ENCODE data around the gene DCAF11.

The DCAF11 gene

DNA sequence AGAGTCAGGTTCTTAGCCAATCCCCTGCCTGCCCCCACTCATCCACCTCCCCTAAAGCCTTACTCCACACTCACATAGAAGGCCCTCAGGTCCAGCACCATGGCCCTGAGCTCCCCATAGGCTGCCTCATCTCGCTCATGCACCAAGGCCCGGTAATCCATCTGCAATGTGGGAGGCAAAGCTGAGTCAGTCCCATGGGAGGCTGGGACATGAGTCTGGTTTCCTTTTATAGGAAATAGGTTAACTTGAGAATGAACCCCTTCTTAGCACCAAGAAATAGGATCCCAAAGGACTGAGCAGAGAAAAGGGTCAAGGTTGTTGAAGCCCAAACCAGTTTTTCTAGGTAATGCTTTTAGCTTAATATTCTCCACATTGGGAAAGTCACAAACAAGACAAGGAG lies 28.9 kb downstream of the DCAF11 start:
- DNase-seq = no peak

DNA sequence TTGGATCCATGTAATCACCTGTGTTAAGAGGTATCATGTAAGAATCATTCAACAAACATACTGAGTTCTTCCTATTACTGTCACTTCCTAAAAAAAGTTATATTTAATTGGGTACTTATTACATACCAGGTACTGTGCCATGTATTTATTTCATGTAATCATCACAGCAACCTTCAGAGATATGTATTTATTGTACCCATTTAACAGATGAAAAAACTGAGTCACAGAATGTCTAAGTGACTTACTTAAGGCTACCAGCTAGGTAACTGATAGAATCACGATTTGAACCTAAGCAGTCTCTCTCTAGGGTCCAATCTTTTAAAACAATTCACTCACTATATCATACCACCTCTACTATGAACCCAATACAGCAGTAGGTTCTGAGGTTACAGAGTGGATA lies 29.9 kb downstream of the DCAF11 start:
- DNase-seq = no peak

- no peak for DNase-seq
Measured at GRCh38 chr14:24145219-24145618, 30.6 kb downstream of the DCAF11 start.

DNA sequence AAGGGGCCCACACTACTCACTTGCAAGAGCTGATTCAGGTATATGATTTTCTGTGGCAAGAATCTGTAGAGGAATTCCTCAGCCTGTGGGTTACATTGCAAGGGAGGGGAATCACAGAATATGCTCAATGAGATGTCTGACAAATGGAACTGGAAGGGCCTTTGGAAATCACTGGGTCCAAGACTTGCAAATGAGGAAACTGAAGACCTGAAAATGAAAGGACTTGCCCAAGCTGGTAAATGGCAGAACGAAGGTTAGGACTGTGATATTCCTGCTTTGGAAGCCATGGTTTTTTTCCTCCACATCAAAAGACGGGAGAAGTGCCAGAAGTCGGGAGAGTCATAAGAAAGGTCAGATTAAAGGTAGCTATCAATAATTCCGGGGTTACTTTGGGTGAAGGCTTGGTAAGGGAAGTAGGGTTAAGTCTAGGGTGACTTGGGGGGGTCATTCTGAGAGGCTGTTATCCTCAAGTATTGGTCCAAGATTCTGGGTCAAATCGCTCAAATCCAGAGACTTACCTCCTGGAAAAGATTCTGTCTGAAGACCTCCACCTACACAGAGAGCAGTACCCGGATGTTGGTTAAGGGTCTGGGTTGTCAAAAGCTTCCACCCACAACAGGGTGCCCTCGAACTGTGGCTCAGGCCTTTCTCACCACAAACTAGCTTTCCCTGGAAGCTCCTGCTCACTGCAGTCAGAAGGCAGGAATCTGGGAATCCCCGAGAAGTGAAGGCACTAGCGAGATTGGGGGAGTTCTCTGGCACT lies 31.3 kb downstream of the DCAF11 start:
- no peak for DNase-seq

GRCh38 chr14:24146453-24146977 lies 31.9 kb downstream of the DCAF11 start, which contains the start of gene PSME2:
PSME2 (minus strand) TSS chr14:24146610; CDS start chr14:24146581, 29 bp downstream.
- peak; percentile 96 for DNase-seq

- DNase-seq = peak; percentile 94
Measured at GRCh38 chr14:24146978-24147760, 32.6 kb downstream of the DCAF11 start, which contains the start of gene RNF31. RNF31 (plus strand) TSS chr14:24147498; CDS start chr14:24147699, 201 bp downstream.

DNA sequence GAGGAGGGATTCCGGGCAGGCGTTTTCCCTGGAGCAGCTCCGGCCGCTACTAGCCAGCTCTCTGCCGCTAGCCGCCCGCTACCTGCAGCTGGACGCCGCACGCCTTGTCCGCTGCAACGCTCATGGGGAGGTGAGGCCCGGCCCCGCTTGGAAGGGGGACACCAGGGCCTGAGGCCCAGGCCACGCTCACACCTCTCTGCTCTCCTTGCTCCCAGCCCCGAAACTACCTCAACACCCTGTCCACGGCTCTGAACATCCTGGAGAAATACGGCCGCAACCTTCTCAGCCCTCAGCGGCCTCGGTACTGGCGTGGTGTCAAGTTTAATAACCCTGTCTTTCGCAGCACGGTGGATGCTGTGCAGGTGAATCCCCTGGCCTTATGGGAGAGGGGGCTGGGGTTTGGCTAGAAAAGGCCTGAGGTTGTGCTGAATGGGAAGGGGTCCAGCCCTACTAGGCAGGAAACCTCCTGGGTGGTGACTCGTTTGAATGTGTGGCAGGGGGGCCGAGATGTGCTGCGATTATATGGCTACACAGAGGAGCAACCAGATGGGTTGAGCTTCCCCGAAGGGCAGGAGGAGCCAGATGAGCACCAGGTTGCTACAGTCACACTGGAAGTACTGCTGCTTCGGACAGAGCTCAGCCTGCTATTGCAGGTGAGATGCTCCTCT lies 33.3 kb downstream of the DCAF11 start:
- peak; percentile 33 for DNase-seq

DNA sequence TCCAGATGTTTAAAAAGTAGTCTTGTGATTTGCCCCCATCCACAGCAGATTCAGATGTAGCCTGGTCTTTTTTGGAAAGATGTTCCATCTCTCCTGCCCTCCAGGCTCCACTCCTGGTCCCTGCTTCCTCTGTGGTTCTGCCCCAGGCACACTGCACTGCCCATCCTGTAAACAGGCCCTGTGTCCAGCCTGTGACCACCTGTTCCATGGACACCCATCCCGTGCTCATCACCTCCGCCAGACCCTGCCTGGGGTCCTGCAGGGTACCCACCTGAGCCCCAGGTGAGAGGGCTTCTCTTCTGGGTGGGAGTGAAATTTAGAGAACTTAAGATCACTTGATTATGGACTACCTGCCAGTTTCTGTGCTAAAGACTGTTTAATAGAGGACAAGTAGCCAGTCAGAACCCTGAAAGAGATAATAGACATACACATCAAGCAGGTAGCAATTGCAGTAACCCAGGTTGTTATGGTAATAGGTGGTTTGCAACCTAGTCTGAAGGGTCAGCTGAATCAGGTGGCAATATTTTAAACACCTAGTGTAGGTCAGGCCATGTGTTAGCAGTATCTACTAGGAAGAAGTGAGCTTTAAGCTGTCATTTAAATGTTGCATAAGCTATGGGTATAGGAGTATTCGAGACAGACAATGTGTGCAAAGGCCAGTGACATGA lies 34.9 kb downstream of the DCAF11 start:
- no peak for DNase-seq

- DNase-seq = no peak
Measured at GRCh38 chr14:24150061-24150460, 35.5 kb downstream of the DCAF11 start.

DNA sequence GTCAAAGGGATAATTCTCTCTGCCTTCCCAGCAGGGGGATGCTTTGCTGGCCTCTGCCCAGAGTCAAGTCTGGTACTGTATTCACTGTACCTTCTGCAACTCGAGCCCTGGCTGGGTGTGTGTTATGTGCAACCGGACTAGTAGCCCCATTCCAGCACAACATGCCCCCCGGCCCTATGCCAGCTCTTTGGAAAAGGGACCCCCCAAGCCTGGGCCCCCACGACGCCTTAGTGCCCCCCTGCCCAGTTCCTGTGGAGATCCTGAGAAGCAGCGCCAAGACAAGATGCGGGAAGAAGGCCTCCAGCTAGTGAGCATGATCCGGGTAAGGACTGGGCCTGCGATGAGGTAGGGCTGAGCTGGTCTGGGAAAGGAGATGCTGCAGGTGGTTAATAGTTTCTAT lies 36.0 kb downstream of the DCAF11 start:
- no peak for DNase-seq

- DNase-seq = no peak
Measured at GRCh38 chr14:24150993-24151392, 36.4 kb downstream of the DCAF11 start.

- no peak for DNase-seq
Measured at GRCh38 chr14:24151404-24152080, 37.0 kb downstream of the DCAF11 start.

- no peak for DNase-seq
Measured at GRCh38 chr14:24155100-24155499, 40.5 kb downstream of the DCAF11 start.

DNA sequence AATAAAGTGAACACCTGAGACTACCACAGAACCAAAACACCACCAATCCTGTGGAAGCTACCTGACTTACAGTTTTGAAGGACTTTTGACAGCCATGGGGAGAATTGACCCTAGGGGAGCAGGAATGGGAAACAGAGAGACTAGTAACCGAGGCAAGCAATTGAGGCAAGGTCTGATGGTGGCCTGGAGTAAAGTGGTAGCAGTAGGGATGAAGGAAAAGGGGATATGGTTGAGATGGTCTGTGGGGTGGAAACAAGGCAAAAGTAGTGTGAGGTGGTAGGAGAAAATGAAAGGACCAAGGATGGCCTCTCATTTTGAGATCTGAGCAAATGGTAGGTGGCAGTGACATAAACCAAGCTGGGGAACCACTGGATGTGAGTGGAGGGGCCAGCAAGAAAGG lies 42.3 kb downstream of the DCAF11 start:
- no peak for DNase-seq

DNA sequence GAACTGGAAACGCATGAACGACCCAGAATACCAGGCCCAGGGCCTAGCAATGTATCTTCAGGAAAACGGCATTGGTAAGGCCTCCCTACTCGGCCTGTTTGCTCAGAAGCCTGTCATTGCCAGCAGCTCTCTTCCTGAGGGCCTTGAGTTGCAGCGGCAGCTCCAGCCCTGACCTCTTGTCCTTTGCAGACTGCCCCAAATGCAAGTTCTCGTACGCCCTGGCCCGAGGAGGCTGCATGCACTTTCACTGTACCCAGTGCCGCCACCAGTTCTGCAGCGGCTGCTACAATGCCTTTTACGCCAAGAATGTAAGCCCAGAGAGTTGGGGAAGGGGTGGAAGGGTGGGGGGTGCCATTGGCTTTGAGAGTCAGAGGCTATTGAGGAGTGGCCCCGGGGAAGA lies 42.8 kb downstream of the DCAF11 start:
- no peak for DNase-seq

GRCh38 chr14:24159777-24160498 lies 45.4 kb downstream of the DCAF11 start:
- no peak for DNase-seq

GRCh38 chr14:24160499-24160849 lies 45.9 kb downstream of the DCAF11 start:
- DNase-seq = no peak

DNA sequence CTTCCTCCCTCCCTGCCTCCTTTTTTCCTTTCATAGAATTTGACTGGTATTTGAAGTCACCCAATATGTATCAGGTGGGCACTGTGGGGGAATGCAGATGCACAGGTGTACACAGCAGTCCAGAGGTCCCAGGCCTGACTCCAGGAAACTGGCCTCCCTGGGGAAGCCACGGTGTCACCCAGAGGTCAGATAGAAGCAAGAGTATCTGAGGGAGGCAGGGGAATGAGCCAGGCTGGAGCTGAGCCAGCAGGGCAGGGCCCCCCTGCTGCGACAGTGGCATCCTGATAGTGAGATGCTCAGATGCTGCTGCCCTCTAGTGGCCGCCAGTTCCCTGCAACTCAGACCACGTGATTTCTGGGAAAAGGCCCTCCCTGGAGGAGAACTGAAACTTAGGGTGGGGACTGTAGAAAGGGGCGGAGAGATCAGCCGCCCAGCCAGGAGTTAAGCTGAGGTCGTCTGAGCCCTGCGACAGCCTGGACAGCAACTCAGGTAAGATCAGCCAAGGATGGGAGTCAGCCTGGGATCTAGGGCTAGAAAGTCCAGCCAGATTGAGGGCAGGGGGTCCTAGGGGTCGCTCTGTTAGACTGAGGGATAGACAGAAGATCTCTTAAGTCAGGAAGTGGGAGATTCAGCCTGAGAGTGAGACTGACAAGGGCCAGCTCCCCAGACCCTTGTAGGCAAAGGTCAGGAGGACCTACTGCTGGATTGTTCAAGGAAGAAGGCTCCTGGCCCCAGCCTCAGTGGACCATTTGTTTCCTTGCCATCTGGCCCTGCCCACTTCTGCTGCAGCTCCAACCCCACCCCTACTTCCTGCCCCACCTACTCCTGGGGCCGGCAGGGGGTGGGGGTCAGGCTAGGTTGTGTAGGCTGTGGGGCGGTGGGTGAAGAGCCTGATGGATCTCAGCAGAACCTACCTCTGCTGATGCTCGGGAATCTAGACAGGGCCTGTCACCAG lies 46.5 kb downstream of the DCAF11 start, which contains the start of gene IRF9:
Gene IRF9 (plus strand): TSS at position 416 of the 955 bp plus-strand sequence. CDS start 880 bp downstream, outside the sequence.
- DNase-seq = peak; percentile 92

DNA sequence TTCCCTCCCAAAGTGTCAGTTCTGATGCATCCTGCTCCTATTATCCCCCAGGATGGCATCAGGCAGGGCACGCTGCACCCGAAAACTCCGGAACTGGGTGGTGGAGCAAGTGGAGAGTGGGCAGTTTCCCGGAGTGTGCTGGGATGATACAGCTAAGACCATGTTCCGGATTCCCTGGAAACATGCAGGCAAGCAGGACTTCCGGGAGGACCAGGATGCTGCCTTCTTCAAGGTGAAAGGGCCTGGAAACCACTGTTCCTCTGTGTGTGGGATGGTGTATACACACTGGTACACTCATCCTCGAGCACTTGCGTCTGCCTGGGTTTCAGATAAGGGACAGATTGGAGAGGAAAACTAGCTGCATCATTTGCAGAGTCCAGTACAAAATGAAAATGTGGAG lies 47.5 kb downstream of the DCAF11 start:
- DNase-seq = no peak

GRCh38 chr14:24164518-24164991 lies 50.0 kb downstream of the DCAF11 start:
- no peak for DNase-seq

Measured in DMS 273 treated with DMSO at 0.1 percent for 48 hours (cell line).